Gastroesophageal sphincter (tissue), 4 donors: ENCODE measurements around the gene MLLT10. TPM values are rescaled to one million over a fixed set of nuclear protein-coding genes. Genes with fewer than 3 reads are reported as not detected.
"Not testable (repeated sequence)": the region's sequence is repeated elsewhere in the genome, so short reads cannot be mapped to it uniquely, and the experiment has no call there.

Experiments
- ATAC-seq: fragments of 150-250 bp; one replicate; pipeline ENCODE4 v1.9.1; 2016; ENCODE audit warnings: mild to moderate bottlenecking, moderate library complexity
- H3K27ac ChIP-seq, 4 donors: fragments of 200-600 bp; sonication (generic) in 3 of 4; 1 replicate in 3 of 4; 2 replicates in 1 of 4; pipeline ENCODE4 v1.5.1; 2016 to 2019
- H3K27me3 ChIP-seq: fragments of 200-600 bp; sonication (generic); one replicate; pipeline ENCODE4 v1.5.1; 2019
- H3K36me3 ChIP-seq, 2 donors: fragments of 200-600 bp; sonication (generic); one replicate each; pipeline ENCODE4 v1.5.1; 2019; ENCODE audit warnings: control low read depth in 1 of 2
- H3K4me1 ChIP-seq, 3 donors: fragments of 200-600 bp; sonication (generic); 1 replicate in 2 of 3; 2 replicates in 1 of 3; pipeline ENCODE4 v1.5.1; 2016 to 2019; ENCODE audit warnings: control low read depth in 2 of 3
- H3K4me3 ChIP-seq, 2 donors: fragments of 200-600 bp; sonication (generic); one replicate each; pipeline ENCODE4 v1.5.1; 2019; ENCODE audit warnings: mild to moderate bottlenecking in 1 of 2, moderate library complexity in 1 of 2
- H3K9me3 ChIP-seq, 3 donors: fragments of 200-600 bp; sonication (generic); one replicate each; pipeline ENCODE4 v1.5.1; 2017 to 2019; ENCODE audit warnings: control low read depth in 2 of 3
- EP300 ChIP-seq: sonication (generic); formaldehyde crosslinking; IDR thresholded peaks from one replicate; pipeline ENCODE4 v1.6.1; 2017; ENCODE audit warnings: antibody characterized with exemption, mild to moderate bottlenecking
- POLR2A ChIP-seq, 2 donors: fragments of 450-650 bp; IDR thresholded peaks; one replicate each; pipeline ENCODE4 v1.6.1; 2017; ENCODE audit warnings: antibody characterized with exemption in 2 of 2, mild to moderate bottlenecking in 2 of 2, moderate library complexity in 1 of 2
- POLR2AphosphoS5 ChIP-seq: sonication (generic); formaldehyde crosslinking; IDR thresholded peaks from one replicate; pipeline ENCODE4 v1.6.1; 2017; ENCODE audit warnings: antibody characterized with exemption
- WGBS, 2 donors: methylation state at CpG; one replicate each; pipeline ENCODE4 v1.1.5; 2018; ENCODE audit warnings: low coverage in 1 of 2; 5-methylcytosine and 5-hydroxymethylcytosine counted together
- total RNA-seq, 4 donors: library from RNA; depleted of rRNA; stranded (reverse); fragments of >200 nt; gene quantifications; one replicate each; pipeline ENCODE4 v1.1.0, GENCODE V29; 2016
- TF ChIP-seq, protein P1 (sequence below), 4 experiments: fragments of 200-600 bp in 2 of 4; fragments of 450-650 bp in 2 of 4; sonication (generic) in 1 of 4; IDR thresholded peaks; one replicate each; pipeline ENCODE4 v1.5.1; 2017 to 2019; ENCODE audit warnings: antibody characterized with exemption in 4 of 4, mild to moderate bottlenecking in 2 of 4, moderate library complexity in 2 of 4

Gene MLLT10
- total RNA-seq, 4 donors from 2014 or later, result 27.2 to 52.1 (median 39.0) TPM

DNA sequence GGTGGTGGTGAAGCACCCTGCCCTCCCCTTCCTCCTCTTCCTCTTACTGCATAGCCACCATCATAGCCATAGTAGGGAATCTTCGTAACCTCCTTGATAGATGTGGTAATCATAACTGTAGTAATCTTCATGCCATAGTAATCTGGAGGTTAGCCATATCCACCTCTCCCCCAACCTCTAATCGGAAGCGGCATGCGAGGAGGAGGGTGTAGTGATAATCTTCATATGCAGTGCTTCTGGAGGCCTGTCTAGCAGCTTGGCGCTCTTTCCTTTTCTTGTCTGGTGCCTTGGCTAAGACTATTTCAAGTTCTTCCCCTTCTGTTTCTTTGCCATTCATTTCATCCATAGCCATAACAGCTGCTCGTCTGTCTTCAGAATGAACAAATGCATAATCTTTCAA lies 90.9 kb downstream of the MLLT10 start:
- ATAC-seq, result no peak
- H3K4me1 ChIP-seq, result peaks cover 0 to 7% (median 0%) of the 10 kb centered on the region in 3 donors
- H3K4me3 ChIP-seq, result no peak overlapping the region
- peaks cover 0 to 24% of the 10 kb centered on the region in 2 donors for H3K36me3 ChIP-seq
- TF ChIP-seq POLR2AphosphoS5, result no peak
- TF ChIP-seq, protein P1, sequence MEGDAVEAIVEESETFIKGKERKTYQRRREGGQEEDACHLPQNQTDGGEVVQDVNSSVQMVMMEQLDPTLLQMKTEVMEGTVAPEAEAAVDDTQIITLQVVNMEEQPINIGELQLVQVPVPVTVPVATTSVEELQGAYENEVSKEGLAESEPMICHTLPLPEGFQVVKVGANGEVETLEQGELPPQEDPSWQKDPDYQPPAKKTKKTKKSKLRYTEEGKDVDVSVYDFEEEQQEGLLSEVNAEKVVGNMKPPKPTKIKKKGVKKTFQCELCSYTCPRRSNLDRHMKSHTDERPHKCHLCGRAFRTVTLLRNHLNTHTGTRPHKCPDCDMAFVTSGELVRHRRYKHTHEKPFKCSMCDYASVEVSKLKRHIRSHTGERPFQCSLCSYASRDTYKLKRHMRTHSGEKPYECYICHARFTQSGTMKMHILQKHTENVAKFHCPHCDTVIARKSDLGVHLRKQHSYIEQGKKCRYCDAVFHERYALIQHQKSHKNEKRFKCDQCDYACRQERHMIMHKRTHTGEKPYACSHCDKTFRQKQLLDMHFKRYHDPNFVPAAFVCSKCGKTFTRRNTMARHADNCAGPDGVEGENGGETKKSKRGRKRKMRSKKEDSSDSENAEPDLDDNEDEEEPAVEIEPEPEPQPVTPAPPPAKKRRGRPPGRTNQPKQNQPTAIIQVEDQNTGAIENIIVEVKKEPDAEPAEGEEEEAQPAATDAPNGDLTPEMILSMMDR (IDR thresholded peaks at IDR 0.05), result no peak
- TF ChIP-seq EP300, result no peak
- no peak for TF ChIP-seq POLR2A (IDR thresholded peaks at IDR 0.05)
- whole genome bisulfite sequencing, 2 donors, result 92 to 98% methylated on average over 6 of the region's 6 CpGs
- H3K27ac ChIP-seq, result no peak overlapping the region
- H3K9me3 ChIP-seq, result no peaks in the 10 kb centered on the region
- H3K27me3 ChIP-seq, result no peaks in the 10 kb centered on the region

GRCh38 chr10:21625623-21626229 lies 91.7 kb downstream of the MLLT10 start:
- H3K27me3 ChIP-seq, result no peaks in the 10 kb centered on the region
- ATAC-seq, result no peak
- no peak overlapping the region for H3K4me3 ChIP-seq
- peaks cover 0 to 7% (median 0%) of the 10 kb centered on the region in 3 donors for H3K4me1 ChIP-seq
- TF ChIP-seq EP300, result no peak
- TF ChIP-seq POLR2AphosphoS5, result no peak
- TF ChIP-seq, protein P1 (IDR thresholded peaks at IDR 0.05), result no peak
- 83 to 91% methylated on average over 2 to 3 of the region's 3 CpGs for WGBS, 2 donors
- H3K36me3 ChIP-seq, result peaks cover 0 to 22% of the 10 kb centered on the region in 2 donors
- no peak overlapping the region for H3K27ac ChIP-seq
- H3K9me3 ChIP-seq, result no peaks in the 10 kb centered on the region

GRCh38 chr10:21626457-21627161 lies 92.6 kb downstream of the MLLT10 start:
- H3K27ac ChIP-seq, result no peak overlapping the region
- WGBS, 2 donors, result 58 to 60% methylated on average over 3 of the region's 3 CpGs
- peaks cover 0 to 7% (median 0%) of the 10 kb centered on the region in 3 donors for H3K4me1 ChIP-seq
- no peaks in the 10 kb centered on the region for H3K27me3 ChIP-seq
- peaks cover 0 to 13% of the 10 kb centered on the region in 2 donors for H3K36me3 ChIP-seq
- no peaks in the 10 kb centered on the region for H3K9me3 ChIP-seq
- TF ChIP-seq EP300 (no peak), POLR2A (IDR thresholded peaks at IDR 0.05) (no peak), POLR2AphosphoS5 (no peak)
- TF ChIP-seq, protein P1 (IDR thresholded peaks at IDR 0.05), result no peak
- H3K4me3 ChIP-seq, result no peak overlapping the region
- ATAC-seq, result no peak

- peaks cover 0 to 9% (median 0%) of the 10 kb centered on the region in 3 donors for H3K4me1 ChIP-seq
- H3K9me3 ChIP-seq, result no peaks in the 10 kb centered on the region
- no peak for ATAC-seq
- no peak overlapping the region for H3K4me3 ChIP-seq
- peaks cover 0 to 12% of the 10 kb centered on the region in 2 donors for H3K36me3 ChIP-seq
- H3K27ac ChIP-seq, result no peak overlapping the region
- TF ChIP-seq POLR2A (IDR thresholded peaks at IDR 0.05), result no peak
- TF ChIP-seq EP300, result no peak
- TF ChIP-seq, protein P1 (IDR thresholded peaks at IDR 0.05), result no peak
- TF ChIP-seq POLR2AphosphoS5, result no peak
- H3K27me3 ChIP-seq, result no peaks in the 10 kb centered on the region
These were observed 93.3 kb downstream of the MLLT10 start for GRCh38 chr10:21627331-21627730.

DNA sequence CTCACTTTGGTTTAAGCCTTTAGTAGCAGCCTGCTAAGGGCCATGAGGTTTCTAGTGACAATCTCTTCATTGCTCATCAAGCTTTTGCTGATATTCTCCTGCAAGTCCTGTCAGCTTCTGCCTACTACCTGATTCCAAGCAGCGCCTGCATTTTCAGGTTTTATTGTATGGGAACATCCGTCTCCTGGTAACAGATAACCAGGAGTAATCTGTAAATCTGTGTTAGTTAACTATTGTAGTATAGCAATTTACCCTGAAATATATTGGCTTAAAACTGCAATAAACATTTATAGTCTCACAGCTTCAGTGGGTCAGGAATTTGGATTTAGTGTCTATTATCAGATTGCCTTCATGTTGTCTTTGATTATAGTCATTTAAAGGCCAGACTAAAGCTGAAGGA lies 94.0 kb downstream of the MLLT10 start:
- no peak for ATAC-seq
- H3K9me3 ChIP-seq, result no peaks in the 10 kb centered on the region
- peaks cover 0 to 15% (median 0%) of the 10 kb centered on the region in 3 donors for H3K4me1 ChIP-seq
- no peak overlapping the region for H3K4me3 ChIP-seq
- WGBS, 2 donors, result 90 to 100% methylated on average over 2 of the region's 2 CpGs
- TF ChIP-seq EP300, result no peak
- TF ChIP-seq, protein P1 (IDR thresholded peaks at IDR 0.05), result no peak
- TF ChIP-seq POLR2A (IDR thresholded peaks at IDR 0.05), result no peak
- no peak for TF ChIP-seq POLR2AphosphoS5
- H3K27me3 ChIP-seq, result no peaks in the 10 kb centered on the region
- no peak overlapping the region for H3K27ac ChIP-seq
- H3K36me3 ChIP-seq, result peaks cover 0 to 12% of the 10 kb centered on the region in 2 donors

DNA sequence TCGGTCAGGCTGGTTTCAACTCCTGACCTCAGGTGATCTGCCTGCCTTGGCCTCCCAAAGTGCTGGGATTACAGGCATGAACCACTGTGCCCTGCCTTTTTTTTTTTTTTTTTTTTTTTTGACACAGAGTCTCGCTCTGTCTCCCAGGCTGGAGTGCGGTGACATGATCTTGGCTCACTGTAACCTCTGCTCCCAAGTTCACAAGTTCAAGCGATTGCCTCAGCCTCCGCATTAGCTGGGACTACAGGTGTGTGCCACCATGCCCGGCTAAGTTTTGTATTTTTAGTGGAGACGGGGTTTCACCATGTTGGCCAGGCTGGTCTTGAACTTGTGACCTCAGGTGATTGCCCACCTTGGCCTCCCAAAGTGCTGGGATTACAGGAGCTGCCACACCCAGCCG lies 94.6 kb downstream of the MLLT10 start:
- not testable (repeated sequence) for ATAC-seq, H3K27ac ChIP-seq, H3K4me3 ChIP-seq, H3K27me3 ChIP-seq, H3K9me3 ChIP-seq
- 50 to 100% methylated on average over 1 of the region's 8 CpGs for WGBS, 2 donors
- Histone ChIP-seq H3K4me1 (peaks cover 0 to 15% (median 0%) of the 10 kb centered on the region in 3 donors), H3K36me3 (peaks cover 0 to 12% of the 10 kb centered on the region in 2 donors)
